ENCODE data around the gene ELMO1. TPM values are rescaled to one million over a fixed set of nuclear protein-coding genes. Genes with fewer than 3 reads are reported as not detected.

Gene ELMO1
- polyA plus RNA-seq, 2 of the 4 experiments (the other 2 are of a cell fraction): 2.3 to 6.1 TPM

GRCh38 chr7:37128327-37129034, 320.2 kb downstream of the ELMO1 start:
- no peak overlapping the region for H3K4me2 ChIP-seq
- POLR2A ChIA-PET: no interaction called here
- H3K4me3 ChIP-seq: no peak overlapping the region
- no peak overlapping the region for H3K27ac ChIP-seq
- no peak for FAIRE-seq
- TF ChIP-seq FOSL2 (IDR thresholded peaks at IDR 0.05) (no peak), FOSL2 (CRISPR knock-in tag; IDR thresholded peaks at IDR 0.05) (no peak), CTCF (IDR thresholded peaks at IDR 0.05) (no peak), TP53 (CRISPR knock-in tag; IDR thresholded peaks at IDR 0.05) (no peak), EP300 (IDR thresholded peaks at IDR 0.05) (no peak), CHD2 (IDR thresholded peaks at IDR 0.05; ENCODE audit: low read length, partially characterized antibody) (no peak), KDM1A (IDR thresholded peaks at IDR 0.05; ENCODE audit: low read depth) (no peak), ESRRA (IDR thresholded peaks at IDR 0.05; ENCODE audit: borderline replicate concordance, low read length) (no peak), JUNB (IDR thresholded peaks at IDR 0.05) (no peak), ELK1 (IDR thresholded peaks at IDR 0.05; ENCODE audit: low read depth, low read length) (no peak), MAZ (IDR thresholded peaks at IDR 0.05; ENCODE audit: borderline replicate concordance, low read depth, low read length) (no peak), NPAS2 (CRISPR knock-in tag; IDR thresholded peaks at IDR 0.05; ENCODE audit: borderline replicate concordance) (no peak)
- TF ChIP-seq, protein P1, sequence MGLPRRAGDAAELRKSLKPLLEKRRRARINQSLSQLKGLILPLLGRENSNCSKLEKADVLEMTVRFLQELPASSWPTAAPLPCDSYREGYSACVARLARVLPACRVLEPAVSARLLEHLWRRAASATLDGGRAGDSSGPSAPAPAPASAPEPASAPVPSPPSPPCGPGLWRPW (IDR thresholded peaks at IDR 0.05): no peak
- DNase-seq (ENCODE audit: low read depth in 1 of 2, low spot score in 1 of 2): no peak
- H3K4me1 ChIP-seq: no peaks in the 10 kb centered on the region
- H3K9me3 ChIP-seq: no peaks in the 10 kb centered on the region
- no peak for ATAC-seq
- CTCF ChIA-PET: interaction anchor here (1.3 kb wide), 1 partner anchor 142 kb away, joined by 3 read pairs; no protein-coding TSS in a partner anchor
- 38% methylated on average over 4 of the region's 4 CpGs for WGBS (ENCODE audit: missing lambda C conversion rate)

GRCh38 chr7:37119296-37119860, 329.3 kb downstream of the ELMO1 start:
- TF ChIP-seq KDM5A (IDR thresholded peaks at IDR 0.05) (no peak), JUNB (IDR thresholded peaks at IDR 0.05) (no peak), KDM1A (IDR thresholded peaks at IDR 0.05; ENCODE audit: low read depth) (no peak), EP300 (IDR thresholded peaks at IDR 0.05) (no peak), RFX5 (IDR thresholded peaks at IDR 0.05) (no peak), POLR2A (IDR thresholded peaks at IDR 0.05; ENCODE audit: low read length) (no peak), POLR2AphosphoS2 (conservative IDR thresholded peaks at IDR 0.05; ENCODE audit: low read length) (no peak)
- no peak for DNase-seq (ENCODE audit: low read depth in 1 of 2, low spot score in 1 of 2)
- Histone ChIP-seq H3K4me1 (no peaks in the 10 kb centered on the region), H3K27ac (no peak overlapping the region), H3K4me3 (no peak overlapping the region), H3K9me3 (no peaks in the 10 kb centered on the region), H3K4me2 (no peak overlapping the region)
- POLR2A ChIA-PET: no interaction called here
- CTCF ChIA-PET: interaction anchor here (0.5 kb wide), 1 partner anchor 105 kb away, joined by 3 read pairs; no protein-coding TSS in a partner anchor
- FAIRE-seq: no peak
- ATAC-seq: no peak
- WGBS (ENCODE audit: missing lambda C conversion rate): 41% methylated on average over 2 of the region's 2 CpGs

DNA sequence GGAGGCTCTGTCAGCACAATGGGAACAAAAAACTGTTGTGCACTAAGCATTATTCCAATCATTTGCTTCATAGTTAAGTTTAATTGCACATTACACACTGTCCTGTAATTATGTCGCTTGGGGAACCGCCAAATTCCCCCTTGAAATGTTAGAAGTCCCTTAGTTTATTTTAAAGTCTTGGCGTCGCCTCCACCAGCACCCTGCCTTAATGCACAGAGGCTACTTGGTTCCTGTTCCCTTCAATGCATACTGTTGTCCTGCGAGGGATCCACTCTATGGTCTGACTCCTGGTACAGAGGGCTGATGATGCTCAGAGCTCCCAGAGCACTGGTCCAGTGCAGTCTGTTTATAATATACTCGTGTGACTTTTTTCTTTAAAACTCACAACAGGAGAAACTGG, 330.7 kb downstream of the ELMO1 start:
- CTCF ChIA-PET: no interaction called here
- no peak for FAIRE-seq
- POLR2A ChIA-PET: no interaction called here
- no peak overlapping the region for H3K4me2 ChIP-seq
- H3K27ac ChIP-seq: no peak overlapping the region
- no peak overlapping the region for H3K4me3 ChIP-seq
- no peak for ATAC-seq
- no peak for DNase-seq (ENCODE audit: low read depth in 1 of 2, low spot score in 1 of 2)
- TF ChIP-seq POLR2A (IDR thresholded peaks at IDR 0.05; ENCODE audit: low read length) (no peak), BCL3 (IDR thresholded peaks at IDR 0.05) (no peak), HEYL (CRISPR knock-in tag; IDR thresholded peaks at IDR 0.05) (no peak), FOSB (CRISPR knock-in tag; IDR thresholded peaks at IDR 0.05) (no peak), RCOR1 (IDR thresholded peaks at IDR 0.05; ENCODE audit: low read depth, low read length) (no peak), NR3C1 (IDR thresholded peaks at IDR 0.05) (no peak), TP53 (CRISPR knock-in tag; IDR thresholded peaks at IDR 0.05) (no peak), BHLHE40 (IDR thresholded peaks at IDR 0.05; ENCODE audit: low read depth, low read length) (no peak), CBX2 (IDR thresholded peaks at IDR 0.05; ENCODE audit: borderline replicate concordance, low read depth) (no peak), ZSCAN20 (CRISPR knock-in tag; IDR thresholded peaks at IDR 0.05) (no peak)
- H3K4me1 ChIP-seq: no peaks in the 10 kb centered on the region
- H3K9me3 ChIP-seq: no peaks in the 10 kb centered on the region
- WGBS (ENCODE audit: missing lambda C conversion rate): 67% methylated on average over 6 of the region's 6 CpGs

All from A549 (cell line).